ENCODE measurements around the gene PACSIN3. TPM values are rescaled to one million over a fixed set of nuclear protein-coding genes. Genes with fewer than 3 reads are reported as not detected.
"Not testable (repeated sequence)": the region's sequence is repeated elsewhere in the genome, so short reads cannot be mapped to it uniquely, and the experiment has no call there.

The PACSIN3 gene
- total and polyA plus RNA-seq, 8 donors = 32.9 to 63.1 (median 49.3) TPM

- TF ChIP-seq CTCF (IDR thresholded peaks at IDR 0.05) = no peak
- Histone ChIP-seq H3K4me3 (peak overlapping the region; percentile 47 to 81), H3K36me3 (peaks cover 0 to 20% of the 10 kb centered on the region in 2 donors), H3K27me3 (no peaks in the 10 kb centered on the region), H3K4me1 (peaks cover 11 to 46% of the 10 kb centered on the region in 2 donors), H3K9me3 (no peaks in the 10 kb centered on the region), H3K27ac (peak overlapping the region; percentile 91 to 95)
- peak; percentile 12 for ATAC-seq
- peak in 3 of 4 donors; percentile 54 to 70 (median 58) for DNase-seq
- intact Hi-C loops (cut with DNase I) = no loop called here
Observed at GRCh38 chr11:47216121-47216798, 30.0 kb upstream of the PACSIN3 start.

DNA sequence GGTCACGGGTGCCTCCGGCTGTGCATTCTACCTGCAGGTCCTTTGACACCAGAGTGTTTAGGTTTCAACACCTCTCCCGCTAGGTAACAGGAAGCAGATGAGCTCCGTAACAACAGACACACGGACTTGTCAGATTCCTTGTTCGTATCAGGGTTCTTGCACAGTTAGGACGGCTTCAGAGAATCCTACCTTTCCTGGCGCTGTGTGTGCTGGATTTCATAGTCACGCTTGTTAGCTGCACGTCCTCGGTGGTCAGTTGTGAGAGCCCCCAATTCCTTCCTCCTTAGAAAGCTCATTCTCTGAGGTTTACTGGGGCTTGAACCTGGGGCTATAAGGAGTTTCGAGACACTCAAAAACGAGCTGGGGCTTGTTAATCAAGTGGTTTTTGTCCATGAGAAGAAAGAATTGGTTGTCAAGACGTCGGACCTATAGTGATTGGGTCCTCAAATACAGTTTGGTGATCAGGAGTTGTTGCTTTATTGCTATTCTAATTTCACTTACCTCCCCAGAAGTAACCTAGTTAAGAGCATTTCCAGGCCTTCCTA is 29.2 kb upstream of the PACSIN3 start:
- intact Hi-C loops (cut with DNase I) = no loop called here

DNA sequence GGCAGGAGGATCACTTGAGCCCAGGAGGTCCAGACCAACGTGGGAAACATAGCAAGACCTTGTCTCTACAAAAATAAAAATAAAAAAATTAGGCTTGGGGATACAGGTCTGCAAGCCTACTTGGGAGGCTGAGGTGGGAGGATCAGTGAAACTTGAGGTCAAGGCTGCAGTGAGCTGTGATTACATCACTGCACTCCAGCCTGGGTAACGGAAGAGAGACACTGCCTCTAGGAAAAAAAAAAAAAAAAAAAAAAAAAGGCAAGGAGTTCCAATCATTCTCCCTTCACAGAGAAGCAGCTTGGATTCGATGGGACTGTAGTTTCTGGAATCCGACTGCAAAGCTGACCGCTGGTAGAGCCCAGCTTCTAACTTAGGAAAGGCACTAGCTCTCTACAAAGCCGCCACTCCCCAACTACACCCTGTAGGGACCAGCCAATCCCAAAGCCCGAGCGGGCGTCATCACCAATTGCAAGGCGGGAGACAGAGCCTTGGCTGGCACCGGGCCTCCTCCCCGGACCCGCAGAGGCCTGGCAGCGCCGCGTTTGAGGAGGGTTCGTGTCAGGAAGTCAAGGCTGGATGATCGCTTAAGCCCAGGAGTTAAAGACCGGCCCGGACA is 27.8 kb upstream of the PACSIN3 start:
- Histone ChIP-seq H3K27ac (peak overlapping the region; percentile 91 to 95), H3K9me3 (no peaks in the 10 kb centered on the region), H3K27me3 (no peaks in the 10 kb centered on the region), H3K4me1 (peaks cover 11 to 38% of the 10 kb centered on the region in 2 donors), H3K4me3 (peak overlapping the region; percentile 47 to 81), H3K36me3 (peaks cover 0 to 3% of the 10 kb centered on the region in 2 donors)
- TF ChIP-seq CTCF (IDR thresholded peaks at IDR 0.05) = no peak
- ATAC-seq = peak; percentile 91
- peak; percentile 69 to 98 (median 90) for DNase-seq
- intact Hi-C loops (cut with DNase I) = no loop called here

More for the DNA sequence above, 29.2 kb upstream of the PACSIN3 start:
- peak overlapping the region; percentile 47 to 81 for H3K4me3 ChIP-seq
- H3K27me3 ChIP-seq = no peaks in the 10 kb centered on the region
- no peak for ATAC-seq
- peak in 1 of 4 donors; percentile 13 for DNase-seq
- peaks cover 11 to 44% of the 10 kb centered on the region in 2 donors for H3K4me1 ChIP-seq
- H3K27ac ChIP-seq = peak overlapping the region; percentile 91 to 95
- no peak for TF ChIP-seq CTCF (IDR thresholded peaks at IDR 0.05)
- peaks cover 0 to 13% of the 10 kb centered on the region in 2 donors for H3K36me3 ChIP-seq
- no peaks in the 10 kb centered on the region for H3K9me3 ChIP-seq

- Histone ChIP-seq H3K4me3 (no peak overlapping the region), H3K36me3 (no peaks in the 10 kb centered on the region), H3K27ac (no peak overlapping the region), H3K4me1 (peaks cover 11 to 34% of the 10 kb centered on the region in 2 donors), H3K9me3 (no peaks in the 10 kb centered on the region), H3K27me3 (no peaks in the 10 kb centered on the region)
- ATAC-seq (no peak), DNase-seq (no peak)
- intact Hi-C loops (cut with DNase I) = no loop called here
- TF ChIP-seq CTCF (IDR thresholded peaks at IDR 0.05) = no peak
Observed at GRCh38 chr11:47212938-47213337, 26.7 kb upstream of the PACSIN3 start.

GRCh38 chr11:47208628-47209027 is 22.4 kb upstream of the PACSIN3 start:
- Histone ChIP-seq H3K4me1 (peaks cover 0 to under 1% of the 10 kb centered on the region in 2 donors), H3K36me3 (no peaks in the 10 kb centered on the region), H3K4me3 (no peak overlapping the region), H3K27ac (no peak overlapping the region), H3K9me3 (no peaks in the 10 kb centered on the region), H3K27me3 (no peaks in the 10 kb centered on the region)
- no peak for TF ChIP-seq CTCF (IDR thresholded peaks at IDR 0.05)
- DNase-seq = no peak
- no peak for ATAC-seq
- intact Hi-C loops (cut with DNase I) = no loop called here

DNA sequence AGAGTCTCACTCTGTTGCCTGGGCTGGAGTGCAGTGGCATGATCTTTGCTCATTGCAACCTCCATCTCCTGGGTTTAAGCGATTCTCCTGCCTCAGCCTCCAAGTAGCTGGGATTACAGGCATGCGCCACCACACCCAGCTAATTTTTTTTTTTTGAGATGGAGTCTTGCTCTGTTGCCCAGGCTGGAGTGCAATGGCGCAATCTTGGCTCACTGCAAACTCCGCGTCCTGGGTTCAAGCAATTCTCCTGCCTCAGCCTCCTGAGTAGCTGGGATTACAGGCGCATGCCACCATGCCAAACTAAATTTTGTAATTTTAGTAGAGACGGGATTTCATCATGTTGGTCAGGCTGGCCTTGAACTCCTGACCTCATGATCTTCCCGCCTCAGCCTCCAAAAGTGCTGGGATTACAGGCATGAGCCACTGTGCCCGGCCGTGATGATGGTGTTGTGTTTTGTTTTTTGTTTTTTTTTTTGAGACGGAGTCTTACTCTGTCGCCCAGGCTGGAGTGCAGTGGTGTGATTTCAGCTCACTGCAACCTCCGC is 21.8 kb upstream of the PACSIN3 start:
- H3K36me3 ChIP-seq; ATAC-seq; intact Hi-C loops (cut with DNase I); H3K27me3 ChIP-seq; H3K27ac ChIP-seq; H3K9me3 ChIP-seq; H3K4me1 ChIP-seq; H3K4me3 ChIP-seq; DNase-seq: not testable (repeated sequence)
